GM19025 (cell line): Measurements from ENCODE around the gene PDXDC1.
"Not testable (repeated sequence)": the region's sequence is repeated elsewhere in the genome, so short reads cannot be mapped to it uniquely, and the experiment has no call there.

ENCODE experiments used
- ATAC-seq: cut with Tn5 transposase; IDR thresholded peaks from one replicate; pipeline ENCODE4 v1.9.1; 2021; ENCODE audit warnings: mild to moderate bottlenecking, low read depth, moderate library complexity; ENCODE audit not compliant: unreplicated experiment

Gene PDXDC1

DNA sequence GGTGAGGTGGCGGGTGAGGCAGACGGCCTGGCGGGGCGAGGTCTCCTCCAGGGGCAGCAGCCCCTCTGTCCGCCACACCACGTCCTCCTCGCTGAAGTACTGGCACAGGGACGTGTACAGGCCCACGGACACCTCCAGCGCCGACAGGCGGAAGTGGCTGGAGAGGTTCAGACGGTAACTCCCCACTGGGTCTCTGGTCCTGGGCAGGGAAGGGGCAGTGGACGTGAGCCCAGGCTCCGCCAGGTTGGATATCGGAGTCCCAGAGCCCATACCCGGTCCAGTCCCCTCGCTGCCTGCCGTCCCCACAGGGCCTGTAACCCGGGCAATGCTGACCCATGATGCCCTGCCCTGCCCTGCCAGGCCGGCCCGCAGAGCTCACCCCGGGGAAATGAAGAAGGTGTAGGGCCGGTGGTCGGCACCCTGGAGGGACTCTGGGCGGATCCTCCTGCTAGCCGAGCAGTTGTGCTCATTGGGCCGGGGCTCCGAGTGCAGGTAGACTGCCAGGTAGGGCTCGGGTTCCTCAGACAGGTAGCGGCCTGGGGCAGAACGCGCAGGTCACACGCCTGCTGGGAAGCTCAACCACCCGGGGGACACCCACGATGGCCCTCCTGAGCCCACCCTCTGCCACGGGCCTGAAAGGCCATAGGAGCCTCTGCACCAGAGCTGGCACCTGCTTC lies 155.6 kb downstream of the PDXDC1 start:
- not testable (repeated sequence) for ATAC-seq

DNA sequence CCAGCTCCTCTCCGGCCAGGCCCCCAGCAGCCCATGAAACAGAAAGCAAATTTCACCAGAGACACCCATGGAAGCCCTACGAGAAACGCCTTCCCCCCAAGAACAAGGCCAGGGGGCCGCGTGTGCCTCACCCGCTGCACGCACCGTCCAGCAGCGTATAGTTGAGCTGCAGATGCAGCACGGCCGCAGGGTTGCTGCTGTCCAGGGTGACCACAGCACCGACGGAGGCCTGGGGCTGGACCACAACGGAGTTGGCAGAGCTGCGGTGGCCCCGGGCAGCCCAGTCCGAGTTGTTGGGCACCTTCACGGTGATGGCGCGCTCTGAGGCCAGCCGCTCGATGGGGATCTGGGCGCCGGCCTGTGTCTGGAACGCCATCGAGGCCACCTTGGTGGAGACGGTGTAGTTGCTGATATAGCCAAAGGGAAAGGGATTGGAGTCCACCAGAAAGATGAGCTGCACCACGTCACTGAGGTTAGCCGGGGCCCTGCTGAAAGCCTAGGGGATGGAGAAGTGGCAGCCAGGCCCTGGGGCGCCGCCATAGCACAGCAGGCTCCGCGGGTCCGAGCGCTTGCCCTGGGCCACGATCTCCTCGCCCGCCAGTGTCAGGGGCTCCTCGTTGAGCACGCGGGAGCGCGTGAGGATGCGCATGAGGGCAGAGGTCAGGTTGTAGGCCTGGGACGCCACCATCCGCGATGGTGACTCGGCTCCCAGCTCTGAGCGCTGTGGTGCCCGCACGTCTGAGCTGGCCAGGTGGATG lies 156.3 kb downstream of the PDXDC1 start:
- not testable (repeated sequence) for ATAC-seq

GRCh38 chr16:15132719-15133428 lies 158.0 kb downstream of the PDXDC1 start:
- not testable (repeated sequence) for ATAC-seq

DNA sequence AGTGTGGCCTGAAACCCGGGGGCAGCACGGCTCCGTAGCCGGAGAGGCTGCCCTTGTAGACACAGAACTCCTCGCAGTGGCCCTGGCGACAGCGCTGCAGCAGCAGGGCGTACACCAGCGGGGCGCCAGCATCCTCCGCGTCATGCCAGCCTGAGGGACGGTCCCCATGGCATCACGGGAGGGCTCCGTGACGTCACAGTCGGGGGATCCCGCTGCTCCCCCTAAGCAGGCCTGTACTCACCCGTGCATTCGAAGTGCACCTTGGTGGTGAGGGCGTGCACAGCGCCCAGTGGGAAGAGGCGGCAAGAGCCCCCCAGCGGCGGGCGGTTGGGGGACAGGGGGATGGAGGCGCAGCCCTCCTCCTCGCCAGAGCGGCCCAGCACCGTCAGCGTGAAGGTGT lies 158.7 kb downstream of the PDXDC1 start:
- ATAC-seq = not testable (repeated sequence)

DNA sequence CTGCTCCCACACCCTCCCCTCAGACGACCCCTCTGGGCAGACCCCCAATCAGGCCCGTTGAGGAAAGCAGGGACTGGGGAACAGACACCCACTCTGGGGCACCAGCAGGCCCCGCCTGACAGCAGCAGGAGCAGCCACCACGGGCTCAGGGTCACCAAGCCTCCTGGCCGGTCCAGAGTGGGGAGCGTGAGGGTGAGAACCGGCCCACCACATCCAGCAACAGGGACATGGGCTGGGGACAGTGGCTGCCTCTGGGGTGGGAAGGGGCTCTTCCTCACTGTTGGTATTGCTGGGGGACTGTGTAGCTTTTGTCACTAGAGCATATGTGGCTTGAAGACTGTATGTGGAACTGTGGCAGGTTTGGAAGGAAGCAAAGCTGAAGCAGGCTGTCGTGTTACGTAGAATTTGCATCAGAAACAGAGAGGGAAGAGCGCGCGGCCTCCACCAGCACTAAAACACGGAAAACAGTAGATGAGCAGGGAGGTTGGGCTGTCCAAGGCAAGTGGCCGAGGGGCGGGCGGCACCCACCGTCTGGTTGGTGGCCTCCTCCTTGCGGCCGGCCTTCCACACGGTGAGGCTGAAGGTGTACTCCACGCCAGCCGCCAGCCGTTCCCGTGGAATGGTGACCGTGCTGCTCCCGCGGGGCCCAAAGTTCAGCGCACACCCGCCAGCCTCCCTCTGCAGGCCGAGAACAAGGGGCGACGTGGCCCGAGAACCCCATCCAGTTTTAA lies 160.1 kb downstream of the PDXDC1 start:
- not testable (repeated sequence) for ATAC-seq

DNA sequence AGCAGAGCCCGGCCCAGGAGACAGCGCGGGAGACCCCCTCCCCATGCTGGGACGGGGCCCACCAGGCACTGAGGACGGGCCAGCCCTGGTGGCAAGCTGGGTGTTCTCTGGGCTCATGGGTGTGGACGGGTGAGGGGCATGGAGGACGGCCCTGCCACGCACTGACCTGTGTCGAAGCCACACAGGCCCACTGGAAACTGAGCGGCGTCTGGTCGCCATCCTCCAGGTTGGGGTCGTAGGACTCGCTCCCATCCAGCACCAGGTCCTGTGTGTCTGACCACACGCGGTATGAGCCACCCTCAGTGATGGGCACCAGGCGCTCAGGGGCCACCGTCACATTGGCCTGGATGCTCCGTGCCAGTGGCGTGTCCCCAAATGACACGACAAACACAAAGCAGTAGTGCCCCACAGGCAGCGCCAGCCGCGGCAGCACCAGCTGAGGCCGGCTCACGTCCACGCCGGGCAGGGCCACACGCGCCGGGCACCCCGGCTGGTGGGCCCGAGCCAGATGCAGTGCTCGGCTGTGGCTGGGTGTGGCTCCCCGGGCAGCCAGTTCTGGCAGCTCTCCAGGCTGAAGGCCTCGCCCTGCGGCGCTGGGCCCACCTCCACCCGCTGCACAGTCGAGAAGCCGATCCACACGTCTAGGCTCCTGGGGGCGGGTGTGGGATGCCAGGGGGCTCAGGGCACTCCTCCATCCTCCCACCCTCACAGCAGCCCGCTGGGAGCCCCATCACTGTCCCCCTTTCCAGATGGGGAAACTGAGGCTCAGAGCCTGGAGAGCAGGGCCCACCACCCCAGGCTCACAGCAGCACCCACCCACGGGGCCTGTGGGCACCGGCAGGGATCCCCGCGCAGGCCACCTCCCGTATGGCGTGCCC lies 160.9 kb downstream of the PDXDC1 start:
- ATAC-seq = not testable (repeated sequence)

GRCh38 chr16:15137514-15137913 lies 162.7 kb downstream of the PDXDC1 start:
- ATAC-seq = not testable (repeated sequence)

GRCh38 chr16:15140444-15141365 lies 165.9 kb downstream of the PDXDC1 start:
- ATAC-seq = not testable (repeated sequence)

DNA sequence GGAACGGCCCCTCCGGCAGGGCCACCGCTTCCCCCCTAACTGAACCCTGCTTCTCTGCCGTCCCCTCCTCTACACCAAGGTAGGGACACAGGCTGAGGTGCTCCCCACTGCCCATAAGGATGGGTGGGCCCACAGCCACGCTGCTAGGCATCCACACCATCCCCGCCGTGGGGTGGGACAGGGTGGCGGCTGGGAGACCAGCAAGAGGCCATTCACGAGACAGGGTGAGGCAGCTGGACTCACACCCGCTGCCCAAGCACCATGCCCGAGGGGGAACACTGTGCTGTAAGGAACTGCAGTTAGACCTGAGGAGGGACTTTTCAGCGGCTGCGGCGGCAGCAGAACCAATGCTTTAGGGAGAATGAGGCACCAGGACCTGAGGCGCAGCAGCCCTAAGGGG lies 166.8 kb downstream of the PDXDC1 start:
- ATAC-seq = no peak

DNA sequence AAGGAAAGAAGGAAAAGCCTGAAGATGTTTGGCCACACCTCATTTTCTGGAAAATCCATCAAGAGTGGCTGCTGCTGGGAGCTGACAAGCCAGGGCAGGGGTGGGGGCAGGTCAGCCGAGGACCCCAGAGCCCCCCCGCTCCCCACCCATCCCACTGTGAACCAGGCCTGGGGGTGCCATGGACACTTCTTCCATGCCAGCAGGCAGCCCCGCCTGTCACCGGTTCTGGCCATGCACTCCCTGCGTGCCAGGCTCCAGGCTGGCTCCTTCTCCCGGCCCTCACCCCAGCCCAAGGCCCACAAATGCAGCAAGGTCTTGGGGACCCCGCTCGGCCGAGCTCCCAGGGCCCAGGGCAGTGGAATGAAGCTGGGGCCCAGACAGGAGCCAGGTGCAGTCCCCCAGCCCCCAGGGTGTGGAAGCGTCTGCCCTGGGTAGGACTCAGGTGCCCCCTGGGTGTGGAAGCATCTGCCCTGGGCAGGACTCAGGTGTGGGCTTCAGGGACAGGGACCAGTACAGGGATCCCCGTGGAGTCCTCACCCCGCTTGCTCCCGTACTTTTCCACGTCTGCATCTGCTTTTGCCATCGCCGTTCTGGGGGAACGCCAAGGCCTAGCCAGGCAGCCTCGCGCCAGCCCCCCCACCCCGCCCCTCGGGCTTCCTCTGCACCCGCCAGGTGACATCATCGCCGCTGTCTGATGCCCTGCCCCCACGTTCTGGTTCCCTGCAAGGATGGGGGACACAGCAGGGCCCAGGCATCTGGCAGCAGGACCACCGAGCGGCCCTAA lies 167.5 kb downstream of the PDXDC1 start:
- ATAC-seq = not testable (repeated sequence)

- ATAC-seq = not testable (repeated sequence)
Observed at GRCh38 chr16:15142891-15143600, 168.2 kb downstream of the PDXDC1 start.

DNA sequence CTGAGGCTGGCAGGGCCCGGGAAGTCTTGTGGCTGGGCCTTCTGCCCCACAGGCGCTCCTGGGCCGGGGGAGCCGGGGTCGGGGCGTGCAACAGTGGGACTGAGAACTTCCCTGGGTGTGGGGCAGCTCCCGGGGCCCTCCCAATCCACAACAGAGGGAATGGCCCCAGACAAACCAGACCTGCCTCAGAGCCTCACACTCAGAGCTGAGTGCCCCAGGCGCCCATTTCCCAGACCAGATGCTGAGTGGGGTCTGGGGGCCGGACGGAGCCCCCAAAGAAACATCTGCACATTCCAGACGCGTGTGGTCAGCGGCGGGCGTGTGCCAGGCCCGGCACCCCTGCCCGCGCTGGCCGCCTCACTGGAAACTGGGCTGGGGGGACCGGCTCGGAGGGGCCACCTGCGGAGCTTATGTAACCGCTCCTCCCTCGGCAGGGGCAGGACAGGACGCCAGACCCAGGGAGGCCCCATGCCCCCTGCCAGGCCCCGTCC lies 168.8 kb downstream of the PDXDC1 start:
- ATAC-seq = not testable (repeated sequence)

- not testable (repeated sequence) for ATAC-seq
Observed at GRCh38 chr16:15144092-15144631, 169.3 kb downstream of the PDXDC1 start.

DNA sequence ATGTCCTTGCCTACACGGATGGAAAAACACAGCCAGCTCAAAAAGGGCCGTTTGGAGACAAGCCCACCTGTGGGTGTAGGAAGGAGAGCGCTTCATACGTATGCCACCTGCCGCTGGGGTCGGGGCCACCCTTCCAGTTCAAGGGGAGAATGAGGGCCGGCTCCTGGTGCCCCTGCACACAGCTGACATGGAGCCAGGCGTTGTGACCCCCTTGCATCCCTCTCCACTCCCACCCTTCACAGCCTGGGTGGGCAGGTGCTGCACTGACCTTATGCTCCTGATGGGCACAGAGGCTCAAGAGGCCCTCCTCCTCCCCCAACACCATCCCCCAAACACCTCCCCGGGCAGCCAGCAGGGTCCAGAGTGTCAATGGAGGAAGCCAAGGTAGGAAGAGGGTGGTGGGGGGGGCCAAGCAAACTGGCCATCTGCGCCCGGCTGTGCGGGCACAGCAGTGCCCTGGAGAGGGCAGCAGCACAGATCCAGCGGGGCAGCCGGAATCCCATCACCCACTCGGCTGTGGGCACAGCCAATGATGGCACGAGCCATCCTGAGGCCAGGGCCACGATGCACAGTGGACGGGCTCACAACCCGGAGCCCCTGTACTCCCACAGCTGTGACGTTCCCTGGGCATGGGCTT lies 170.1 kb downstream of the PDXDC1 start:
- ATAC-seq = not testable (repeated sequence)

- not testable (repeated sequence) for ATAC-seq
Observed at GRCh38 chr16:15145418-15146263, 170.8 kb downstream of the PDXDC1 start.
